Measurements from ENCODE around the gene PLAAT2.

DNA sequence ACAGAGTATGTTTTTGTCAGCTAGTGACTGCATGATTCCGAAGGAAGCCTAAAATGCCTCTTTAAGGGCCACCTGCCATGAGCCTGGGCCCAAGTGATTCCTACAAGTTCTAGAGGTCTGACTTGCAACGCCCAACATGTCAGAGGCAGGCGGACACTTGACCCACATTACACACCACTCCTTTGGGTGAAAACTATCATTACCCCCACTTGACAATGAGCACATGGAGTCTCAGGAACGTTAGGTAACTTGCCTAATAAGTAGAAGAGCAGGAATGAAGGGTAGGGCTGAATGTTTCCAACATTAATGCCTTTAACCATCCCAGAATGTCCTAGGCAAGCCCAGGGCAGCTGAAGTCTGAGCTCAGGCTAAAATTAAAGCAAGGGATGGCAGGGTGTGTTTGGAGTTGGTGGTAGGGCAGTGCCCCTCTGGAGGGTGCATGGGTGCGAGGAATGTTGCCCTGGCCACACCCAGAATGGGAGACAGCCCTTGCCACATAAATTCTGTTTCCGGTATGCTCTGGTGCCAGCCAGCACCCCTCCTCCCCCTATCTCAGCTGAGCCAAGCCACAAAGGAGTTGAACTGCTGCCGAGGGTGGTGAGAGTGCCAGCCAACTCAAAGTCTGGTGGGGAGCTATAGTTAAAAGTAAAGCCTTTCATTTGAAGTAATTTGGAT, 2.5 kb downstream of the PLAAT2 start:
- TF ChIP-seq CTCF (IDR thresholded peaks at IDR 0.05) (no peak), POLR2A (IDR thresholded peaks at IDR 0.05) (no peak)

All from ovary (tissue), 3 donors.